Inferior parietal cortex (tissue), 1 donor: Measurements from ENCODE around the gene MRPS7.

Source experiments
- DNase-seq: peaks from one replicate; pipeline ENCODE4 v3.0.0-alpha.2; 2016; ENCODE audit errors: extremely low spot score

MRPS7 gene

GRCh38 chr17:75308732-75309629, 47.3 kb downstream of the MRPS7 start:
- DNase-seq = no peak

GRCh38 chr17:75313941-75314551, 52.4 kb downstream of the MRPS7 start:
- DNase-seq = no peak

- DNase-seq = no peak
Observed at GRCh38 chr17:75315541-75316243, 54.0 kb downstream of the MRPS7 start.
